OCI-LY3 (cell line): ENCODE measurements around the gene CARD16.
"Not testable (repeated sequence)": the region's sequence is repeated elsewhere in the genome, so short reads cannot be mapped to it uniquely, and the experiment has no call there.

ENCODE experiments used
- EZH2phosphoT487 ChIP-seq: fragments of 200-600 bp; shearing (Covaris generic); IDR thresholded peaks from 2 replicates; pipeline ENCODE4 v1.6.1; 2018; ENCODE audit warnings: antibody characterized with exemption, mixed run types, low read depth
- TF ChIP-seq, protein P1 (sequence below): fragments of 200-600, 300-600 bp; sonication (generic); IDR thresholded peaks from 2 replicates; pipeline ENCODE4 v1.5.1; 2014; ENCODE audit warnings: antibody characterized with exemption, low read length, low read depth

DNA sequence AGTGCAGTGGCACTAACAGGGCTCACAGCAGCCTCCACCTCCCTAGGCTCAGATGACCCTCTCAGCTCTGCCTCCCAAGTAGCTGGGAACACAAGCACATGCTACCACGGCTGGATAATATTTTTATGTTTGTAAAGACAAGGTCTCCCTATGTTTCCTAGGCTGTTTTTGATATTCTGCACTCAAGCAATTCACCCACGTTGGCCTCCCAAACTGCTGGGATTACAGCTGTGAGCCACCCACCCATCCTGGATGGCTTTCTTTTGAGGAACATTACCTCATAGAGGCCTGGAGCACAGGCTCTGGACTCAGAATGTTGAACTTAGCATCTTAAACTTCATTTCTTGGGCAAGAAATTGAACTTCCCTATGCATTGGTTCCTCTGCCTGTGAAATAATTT lies 26.9 kb upstream of the CARD16 start:
- TF ChIP-seq, protein P1, sequence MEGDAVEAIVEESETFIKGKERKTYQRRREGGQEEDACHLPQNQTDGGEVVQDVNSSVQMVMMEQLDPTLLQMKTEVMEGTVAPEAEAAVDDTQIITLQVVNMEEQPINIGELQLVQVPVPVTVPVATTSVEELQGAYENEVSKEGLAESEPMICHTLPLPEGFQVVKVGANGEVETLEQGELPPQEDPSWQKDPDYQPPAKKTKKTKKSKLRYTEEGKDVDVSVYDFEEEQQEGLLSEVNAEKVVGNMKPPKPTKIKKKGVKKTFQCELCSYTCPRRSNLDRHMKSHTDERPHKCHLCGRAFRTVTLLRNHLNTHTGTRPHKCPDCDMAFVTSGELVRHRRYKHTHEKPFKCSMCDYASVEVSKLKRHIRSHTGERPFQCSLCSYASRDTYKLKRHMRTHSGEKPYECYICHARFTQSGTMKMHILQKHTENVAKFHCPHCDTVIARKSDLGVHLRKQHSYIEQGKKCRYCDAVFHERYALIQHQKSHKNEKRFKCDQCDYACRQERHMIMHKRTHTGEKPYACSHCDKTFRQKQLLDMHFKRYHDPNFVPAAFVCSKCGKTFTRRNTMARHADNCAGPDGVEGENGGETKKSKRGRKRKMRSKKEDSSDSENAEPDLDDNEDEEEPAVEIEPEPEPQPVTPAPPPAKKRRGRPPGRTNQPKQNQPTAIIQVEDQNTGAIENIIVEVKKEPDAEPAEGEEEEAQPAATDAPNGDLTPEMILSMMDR: not testable (repeated sequence)
- TF ChIP-seq EZH2phosphoT487: not testable (repeated sequence)
